Activated naive CD8-positive, alpha-beta T cell treated with anti-CD3 and anti-CD28 coated beads for 36 hours (primary cell): Measurements from ENCODE around the gene STAT3. TPM values are rescaled to one million over a fixed set of nuclear protein-coding genes. Genes with fewer than 3 reads are reported as not detected.
A peak's percentile ranks its signal among the peaks of the same experiment; 100 is the strongest.
"Not testable (repeated sequence)": the region's sequence is repeated elsewhere in the genome, so short reads cannot be mapped to it uniquely, and the experiment has no call there.

Experiments used
- DNase-seq: peaks from one replicate; pipeline ENCODE4 v3.0.0; 2021
- H3K27ac Mint-ChIP-seq: one replicate; pipeline ENCODE4 v1.8.0; 2022; ENCODE audit warnings: mild to moderate bottlenecking, moderate library complexity, mixed read lengths
- H3K27me3 Mint-ChIP-seq: one replicate; pipeline ENCODE4 v1.8.0; 2022; ENCODE audit warnings: mild to moderate bottlenecking, mixed read lengths
- H3K36me3 Mint-ChIP-seq: one replicate; pipeline ENCODE4 v1.8.0; 2021; ENCODE audit warnings: mild to moderate bottlenecking, mixed read lengths
- H3K4me1 Mint-ChIP-seq: one replicate; pipeline ENCODE4 v1.8.0; 2021; ENCODE audit warnings: mixed read lengths
- H3K4me3 Mint-ChIP-seq: one replicate; pipeline ENCODE4 v1.8.0; 2022; ENCODE audit warnings: mild to moderate bottlenecking, moderate library complexity, mixed read lengths
- H3K9me3 Mint-ChIP-seq: one replicate; pipeline ENCODE4 v1.8.0; 2022; ENCODE audit warnings: mixed read lengths
- total RNA-seq, 2 experiments: library from RNA; stranded (reverse); gene quantifications; one replicate each; pipeline ENCODE4 v1.2.3, GENCODE V29; 2021

Gene STAT3
- total RNA-seq, 2 experiments from 2014 or later = 221 to 223 TPM

DNA sequence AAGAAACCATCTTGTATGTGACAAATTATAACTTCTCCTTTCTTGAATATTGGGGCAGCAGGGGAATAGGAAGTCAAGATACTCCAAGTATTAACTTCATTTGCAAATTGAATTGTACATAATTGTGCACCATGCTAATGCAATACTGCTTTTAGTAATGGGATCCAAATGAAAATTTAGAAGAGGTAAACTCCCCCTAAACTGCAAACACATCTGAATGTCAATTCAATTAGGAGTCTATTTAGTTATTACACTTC, 116.5 kb downstream of the STAT3 start:
- peak overlapping the region; percentile 90 for H3K27ac Mint-ChIP-seq
- H3K9me3 Mint-ChIP-seq = no peaks in the 10 kb centered on the region
- H3K36me3 Mint-ChIP-seq = peaks cover 27% of the 10 kb centered on the region
- DNase-seq = no peak
- H3K27me3 Mint-ChIP-seq = no peaks in the 10 kb centered on the region
- H3K4me1 Mint-ChIP-seq = peaks cover 71% of the 10 kb centered on the region
- H3K4me3 Mint-ChIP-seq = peak overlapping the region; percentile 68

DNA sequence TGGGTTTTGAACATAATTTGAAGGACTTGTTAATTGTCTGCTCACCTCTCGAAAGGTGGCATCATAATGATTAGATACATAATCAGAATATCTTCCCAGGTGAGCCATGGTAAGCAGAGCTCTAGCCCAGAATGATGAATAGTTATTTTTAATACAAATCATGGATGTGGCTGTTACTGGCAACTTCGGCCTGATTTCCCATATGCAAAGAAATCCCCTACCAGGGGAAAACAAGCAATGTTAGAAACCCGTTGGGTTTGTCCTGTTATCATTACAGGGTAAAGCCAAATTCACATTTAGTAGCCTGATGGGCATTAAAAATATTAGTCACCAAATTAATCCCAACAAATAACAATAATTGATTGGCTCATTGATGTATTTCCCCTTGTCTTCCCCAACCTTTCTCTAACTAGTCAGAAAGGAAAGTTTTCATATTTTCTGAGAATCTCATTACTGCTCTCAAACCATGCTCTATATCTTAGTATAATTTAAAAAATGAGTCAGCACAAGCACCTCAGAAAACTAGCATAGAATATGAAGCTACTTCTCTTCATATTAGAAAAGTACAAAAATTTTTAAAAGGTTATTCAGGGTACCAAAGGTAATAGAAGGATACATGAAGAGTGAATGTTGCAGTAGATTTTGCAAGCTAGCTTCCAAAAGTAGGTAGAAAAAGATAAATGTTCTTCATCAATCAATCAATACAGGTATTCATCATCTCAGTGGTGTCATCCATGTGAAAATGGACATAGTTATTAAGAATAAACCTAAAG, 117.0 kb downstream of the STAT3 start:
- peaks cover 74% of the 10 kb centered on the region for H3K4me1 Mint-ChIP-seq
- DNase-seq = no peak
- peak overlapping the region; percentile 90 for H3K27ac Mint-ChIP-seq
- peak overlapping the region; percentile 68 for H3K4me3 Mint-ChIP-seq
- no peaks in the 10 kb centered on the region for H3K9me3 Mint-ChIP-seq
- peaks cover 31% of the 10 kb centered on the region for H3K36me3 Mint-ChIP-seq
- no peaks in the 10 kb centered on the region for H3K27me3 Mint-ChIP-seq

DNA sequence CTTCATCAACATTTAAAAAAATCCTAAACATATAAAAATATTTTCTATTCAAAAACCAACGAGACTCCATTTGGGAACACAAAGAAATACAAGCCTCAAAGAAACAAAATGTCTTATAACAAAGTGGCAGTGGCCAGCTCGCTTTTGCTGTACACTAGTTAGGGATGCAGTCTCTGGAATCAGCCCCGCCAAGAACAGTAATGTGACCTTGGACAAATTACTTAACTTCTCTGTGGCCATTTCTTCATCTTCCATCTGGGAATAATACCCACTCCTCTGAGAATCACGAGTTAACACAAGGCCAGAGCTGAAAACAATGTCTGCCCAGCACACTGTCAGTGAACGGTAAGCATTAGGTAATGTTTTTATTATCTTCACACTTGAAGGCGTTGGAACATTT, 117.6 kb downstream of the STAT3 start:
- Mint-ChIP-seq H3K4me3 (peak overlapping the region; percentile 40), H3K4me1 (peaks cover 77% of the 10 kb centered on the region), H3K27me3 (no peaks in the 10 kb centered on the region), H3K27ac (peak overlapping the region; percentile 90), H3K9me3 (no peaks in the 10 kb centered on the region), H3K36me3 (peaks cover 31% of the 10 kb centered on the region)
- DNase-seq = no peak

DNA sequence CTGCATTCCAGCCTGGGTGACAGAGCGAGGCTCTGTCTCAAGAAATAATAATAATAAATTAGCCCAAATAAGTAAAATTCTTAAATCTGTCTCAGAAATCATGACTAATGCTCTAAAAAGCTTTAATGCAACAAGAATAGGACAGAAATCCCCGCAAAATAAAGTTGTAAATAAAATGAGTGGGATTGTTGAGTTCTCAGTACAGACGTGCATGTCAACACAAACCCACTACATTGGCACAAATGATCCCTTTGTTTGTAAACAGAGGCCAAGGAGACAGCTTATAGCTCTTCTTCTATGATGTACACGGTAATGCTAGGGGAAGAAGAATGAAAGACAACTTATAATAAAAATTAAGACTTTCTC, 118.1 kb downstream of the STAT3 start:
- Mint-ChIP-seq H3K27ac (peak overlapping the region; percentile 93), H3K4me3 (no peak overlapping the region), H3K9me3 (no peaks in the 10 kb centered on the region), H3K4me1 (peaks cover 76% of the 10 kb centered on the region), H3K27me3 (no peaks in the 10 kb centered on the region), H3K36me3 (peaks cover 32% of the 10 kb centered on the region)
- no peak for DNase-seq

DNA sequence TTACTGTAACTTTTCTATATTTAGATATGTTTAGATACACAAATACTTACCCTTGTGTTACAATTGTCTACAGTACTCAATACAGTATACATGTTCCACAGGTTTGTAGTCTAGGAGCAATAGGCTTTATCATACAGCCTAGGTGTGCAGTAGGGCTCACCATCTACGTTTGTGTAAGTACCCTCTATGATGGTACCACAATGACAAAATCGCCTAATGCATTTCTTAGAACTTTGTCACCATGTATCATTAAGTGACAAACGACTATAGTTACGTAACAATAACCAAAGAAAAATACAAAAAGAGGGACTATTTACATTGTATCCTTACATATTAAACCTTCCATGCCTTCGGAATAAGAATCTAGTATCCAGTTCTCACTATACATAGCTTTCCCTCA, 120.0 kb downstream of the STAT3 start:
- no peaks in the 10 kb centered on the region for H3K27me3 Mint-ChIP-seq
- no peak for DNase-seq
- peaks cover 69% of the 10 kb centered on the region for H3K4me1 Mint-ChIP-seq
- no peaks in the 10 kb centered on the region for H3K9me3 Mint-ChIP-seq
- peak overlapping the region; percentile 93 for H3K27ac Mint-ChIP-seq
- no peak overlapping the region for H3K4me3 Mint-ChIP-seq
- H3K36me3 Mint-ChIP-seq = peaks cover 29% of the 10 kb centered on the region

DNA sequence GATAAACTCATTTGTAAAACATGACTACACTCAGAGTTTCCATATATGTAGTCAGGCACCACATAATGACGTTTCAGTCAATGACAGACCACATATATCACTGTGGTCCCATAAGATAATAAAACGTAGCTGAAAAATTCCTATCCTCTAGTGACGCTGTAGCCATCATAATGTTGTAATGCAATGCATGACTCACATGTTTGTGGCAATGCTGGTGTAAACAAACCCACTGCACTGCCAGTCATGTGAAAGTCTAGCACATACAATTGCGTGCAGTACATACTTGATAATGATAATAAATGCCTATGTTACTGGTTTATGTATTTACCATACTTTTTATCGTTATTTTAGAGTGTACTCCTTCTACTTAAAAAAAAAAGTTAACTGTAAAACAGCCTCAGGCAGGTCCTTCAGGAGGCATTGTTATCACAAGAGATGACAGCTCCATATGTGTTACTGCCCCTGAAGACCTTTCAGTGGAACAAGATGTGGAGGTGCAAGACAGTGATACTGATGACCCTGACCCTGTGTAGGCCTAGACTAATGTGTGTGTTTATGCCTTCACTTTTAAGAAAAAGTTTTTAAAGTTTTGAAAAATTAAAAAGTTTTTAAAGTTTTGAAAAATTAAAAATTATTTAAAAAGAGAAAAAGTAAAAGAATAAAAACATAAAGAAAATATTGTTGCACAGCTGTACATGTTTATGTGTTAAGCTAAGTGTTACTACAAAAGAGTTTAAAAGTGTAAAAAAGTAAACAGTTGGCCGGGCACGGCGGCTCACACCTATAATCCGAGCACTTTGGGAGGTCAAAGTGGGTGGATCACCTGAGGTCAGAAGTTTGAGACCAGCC, 121.1 kb downstream of the STAT3 start:
- Mint-ChIP-seq H3K4me1 (peaks cover 59% of the 10 kb centered on the region), H3K9me3 (no peaks in the 10 kb centered on the region), H3K36me3 (peaks cover 29% of the 10 kb centered on the region), H3K27ac (peak overlapping the region; percentile 95), H3K27me3 (no peaks in the 10 kb centered on the region), H3K4me3 (peak overlapping the region; percentile 59)
- peak; percentile 42 for DNase-seq

DNA sequence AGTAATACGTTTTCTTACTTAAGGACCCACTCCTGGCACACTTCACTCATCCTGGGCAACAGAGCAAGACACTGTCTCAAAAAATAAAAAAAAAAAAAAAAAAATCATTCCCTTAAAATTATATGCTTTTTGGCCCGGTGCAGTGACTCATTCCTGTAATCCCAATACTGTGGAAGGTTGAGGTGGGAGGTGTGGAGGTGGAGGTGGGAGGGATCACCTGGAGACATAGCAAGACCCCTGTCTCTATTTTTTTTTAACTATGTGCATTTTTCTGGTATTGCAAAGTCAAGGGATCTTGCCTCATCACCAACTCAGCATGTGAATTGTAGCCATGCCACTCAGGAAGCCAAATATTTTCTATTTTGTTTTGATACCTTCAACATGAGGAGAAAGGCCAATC, 121.8 kb downstream of the STAT3 start:
- no peak for DNase-seq
- H3K4me1 Mint-ChIP-seq = peaks cover 52% of the 10 kb centered on the region
- no peaks in the 10 kb centered on the region for H3K27me3 Mint-ChIP-seq
- no peaks in the 10 kb centered on the region for H3K9me3 Mint-ChIP-seq
- peaks cover 29% of the 10 kb centered on the region for H3K36me3 Mint-ChIP-seq
- peak overlapping the region; percentile 95 for H3K27ac Mint-ChIP-seq
- H3K4me3 Mint-ChIP-seq = peak overlapping the region; percentile 59

DNA sequence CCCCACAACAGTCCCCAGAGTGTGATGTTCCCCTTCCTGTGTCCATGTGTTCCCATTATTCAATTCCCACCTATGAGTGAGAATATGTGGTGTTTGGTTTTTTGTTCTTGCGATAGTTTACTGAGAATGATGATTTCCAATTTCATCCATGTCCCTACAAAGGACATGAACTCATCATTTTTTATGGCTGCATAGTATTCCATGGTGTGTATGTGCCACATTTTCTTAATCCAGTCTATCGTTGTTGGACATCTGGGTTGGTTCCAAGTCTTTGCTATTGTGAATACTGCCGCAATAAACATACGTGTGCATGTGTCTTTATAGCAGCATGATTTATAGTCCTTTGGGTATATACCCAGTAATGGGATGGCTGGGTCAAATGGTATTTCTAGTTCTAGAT, 123.9 kb downstream of the STAT3 start:
- H3K4me1 Mint-ChIP-seq = peaks cover 40% of the 10 kb centered on the region

More for the DNA sequence above, 123.9 kb downstream of the STAT3 start:
- H3K9me3 Mint-ChIP-seq, H3K4me3 Mint-ChIP-seq, DNase-seq, H3K27ac Mint-ChIP-seq, H3K27me3 Mint-ChIP-seq: not testable (repeated sequence)
- H3K36me3 Mint-ChIP-seq = peaks cover 22% of the 10 kb centered on the region

Other genes starting within 250 kb of the STAT3 start
- gene RAB5C, start 233.5 kb downstream of the STAT3 start, total RNA-seq = 10 to 100 TPM; 44.4 to 48.9 TPM
- under 1 TPM; 0.39 to 0.44 TPM for gene KCNH4, start 207.3 kb downstream of the STAT3 start, total RNA-seq
- gene HCRT, start 203.0 kb downstream of the STAT3 start, total RNA-seq = not detected
- gene GHDC, start 193.9 kb downstream of the STAT3 start, total RNA-seq = 10 to 100 TPM; 13.6 to 14.6 TPM
- gene STAT5B, start 112.1 kb downstream of the STAT3 start, total RNA-seq = 10 to 100 TPM; 60.7 to 68.6 TPM
- gene STAT5A, start 99.9 kb downstream of the STAT3 start, total RNA-seq = 100 to 1,000 TPM; 116 to 121 TPM
- 1 to 10 TPM; 1.7 to 1.9 TPM for gene CAVIN1, start 34.8 kb upstream of the STAT3 start, total RNA-seq
- 1 to 10 TPM; 3.4 to 5.6 TPM for gene ATP6V0A1, start 70.4 kb upstream of the STAT3 start, total RNA-seq
- 10 to 100 TPM; 10.6 to 13.6 TPM for gene NAGLU, start 147.8 kb upstream of the STAT3 start, total RNA-seq
- under 1 TPM; 0.25 to 0.26 TPM for gene HSD17B1, start 164.5 kb upstream of the STAT3 start, total RNA-seq
- gene COASY, start 173.7 kb upstream of the STAT3 start, total RNA-seq = 100 to 1,000 TPM; 111 TPM
- gene MLX, start 178.7 kb upstream of the STAT3 start, total RNA-seq = 10 to 100 TPM; 57.3 to 57.5 TPM
- 10 to 100 TPM; 32.5 to 36.2 TPM for gene PSMC3IP, start 189.3 kb upstream of the STAT3 start, total RNA-seq
- 10 to 100 TPM; 18.3 to 22.7 TPM for gene RETREG3, start 220.9 kb upstream of the STAT3 start, total RNA-seq
- gene TUBG1, start 221.2 kb upstream of the STAT3 start, total RNA-seq = 10 to 100 TPM; 93.1 to 95.4 TPM